Measurements from ENCODE around the gene CDC45. TPM values are rescaled to one million over a fixed set of nuclear protein-coding genes. Genes with fewer than 3 reads are reported as not detected.
A peak's percentile ranks its signal among the peaks of the same experiment; 100 is the strongest.

The CDC45 gene
- total and polyA plus RNA-seq, 2 of the 13 experiments (the other 11 are each of a cell fraction or from before 2014, with no cell fraction given), result 14.4 to 36.3 TPM

DNA sequence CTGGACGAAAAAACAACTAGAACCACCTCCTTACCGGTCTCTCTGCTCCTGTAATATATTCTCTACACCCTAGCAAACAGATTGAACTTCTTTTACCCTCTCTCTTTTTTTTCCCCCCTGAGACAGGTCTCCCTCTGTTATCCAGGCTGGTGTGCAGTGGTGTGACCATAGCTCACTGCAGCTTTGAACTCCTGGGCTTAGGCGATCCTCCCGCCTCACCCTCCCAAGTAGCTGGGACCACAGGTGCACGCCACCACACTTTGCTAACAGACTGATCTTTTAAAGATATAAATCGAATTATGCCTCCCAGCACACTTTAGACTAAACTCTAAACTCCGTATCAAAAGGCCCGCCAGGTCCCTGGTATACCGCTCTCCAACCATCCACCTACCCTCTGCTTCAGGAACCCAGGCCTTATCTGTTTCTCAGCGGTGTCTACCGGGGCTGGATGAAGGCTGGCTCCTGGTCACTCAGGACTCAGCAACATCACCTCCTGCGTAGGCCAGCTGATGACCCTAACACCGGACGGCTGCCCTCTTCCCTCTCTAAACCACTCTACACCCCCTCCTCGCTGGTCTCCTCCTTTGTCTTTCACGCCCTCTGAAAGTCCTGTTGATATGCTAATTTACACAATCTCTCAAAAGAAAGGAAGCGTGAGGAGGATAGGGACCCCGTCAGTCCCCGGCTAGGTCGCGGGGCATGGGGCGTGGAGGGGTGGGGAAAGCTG lies 33.0 kb upstream of the CDC45 start (continued):
- TF ChIP-seq, protein P1, sequence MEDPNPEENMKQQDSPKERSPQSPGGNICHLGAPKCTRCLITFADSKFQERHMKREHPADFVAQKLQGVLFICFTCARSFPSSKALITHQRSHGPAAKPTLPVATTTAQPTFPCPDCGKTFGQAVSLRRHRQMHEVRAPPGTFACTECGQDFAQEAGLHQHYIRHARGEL (CRISPR knock-in tag; IDR thresholded peaks at IDR 0.05), result no peak
- TF ChIP-seq ZNF670 (CRISPR knock-in tag; IDR thresholded peaks at IDR 0.05; ENCODE audit: borderline replicate concordance) (0 out of 2 replicates have a peak, but pooled peaks have one; percentile 33), IRX3 (CRISPR knock-in tag; IDR thresholded peaks at IDR 0.05; ENCODE audit: borderline replicate concordance, low read depth) (0 out of 2 replicates have a peak, but pooled peaks have one; percentile 9), TAF15 (IDR thresholded peaks at IDR 0.05; ENCODE audit: low read depth, low read length, poor library complexity, severe bottlenecking) (no peak), ZNF33A (CRISPR knock-in tag; IDR thresholded peaks at IDR 0.05; ENCODE audit: borderline replicate concordance) (0 out of 2 replicates have a peak, but pooled peaks have one; percentile 46), MTA1 (CRISPR knock-in tag; IDR thresholded peaks at IDR 0.05; ENCODE audit: borderline replicate concordance) (no peak), GLI4 (CRISPR knock-in tag; IDR thresholded peaks at IDR 0.05; ENCODE audit: borderline replicate concordance) (no peak), ZMYM4 (CRISPR knock-in tag; IDR thresholded peaks at IDR 0.05) (no peak), CCAR2 (optimal IDR thresholded peaks at IDR 0.05; ENCODE audit: low read depth, low read length) (no peak), ZNF530 (CRISPR knock-in tag; IDR thresholded peaks at IDR 0.05; ENCODE audit: low read depth) (no peak), TARDBP (CRISPR knock-in tag; IDR thresholded peaks at IDR 0.05) (0 out of 2 replicates have a peak, but pooled peaks have one; percentile 17), ZBTB7B (CRISPR knock-in tag; IDR thresholded peaks at IDR 0.05) (no peak; the same call in 1 of the 2 replicates), NFE2L1 (CRISPR knock-in tag; IDR thresholded peaks at IDR 0.05; ENCODE audit: borderline replicate concordance) (no peak), MBD4 (IDR thresholded peaks at IDR 0.05; ENCODE audit: borderline replicate concordance, low read length) (no peak), ZNF782 (CRISPR knock-in tag; IDR thresholded peaks at IDR 0.05; ENCODE audit: borderline replicate concordance) (no peak), TCF7 (IDR thresholded peaks at IDR 0.05; ENCODE audit: low read depth) (no peak)
- TF ChIP-seq, protein P2, sequence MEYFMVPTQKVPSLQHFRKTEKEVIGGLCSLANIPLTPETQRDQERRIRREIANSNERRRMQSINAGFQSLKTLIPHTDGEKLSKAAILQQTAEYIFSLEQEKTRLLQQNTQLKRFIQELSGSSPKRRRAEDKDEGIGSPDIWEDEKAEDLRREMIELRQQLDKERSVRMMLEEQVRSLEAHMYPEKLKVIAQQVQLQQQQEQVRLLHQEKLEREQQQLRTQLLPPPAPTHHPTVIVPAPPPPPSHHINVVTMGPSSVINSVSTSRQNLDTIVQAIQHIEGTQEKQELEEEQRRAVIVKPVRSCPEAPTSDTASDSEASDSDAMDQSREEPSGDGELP (IDR thresholded peaks at IDR 0.05; ENCODE audit: borderline replicate concordance, low read depth), result peak; percentile 52; the same call in 1 of the 2 replicates
- TF ChIP-seq, protein P3, sequence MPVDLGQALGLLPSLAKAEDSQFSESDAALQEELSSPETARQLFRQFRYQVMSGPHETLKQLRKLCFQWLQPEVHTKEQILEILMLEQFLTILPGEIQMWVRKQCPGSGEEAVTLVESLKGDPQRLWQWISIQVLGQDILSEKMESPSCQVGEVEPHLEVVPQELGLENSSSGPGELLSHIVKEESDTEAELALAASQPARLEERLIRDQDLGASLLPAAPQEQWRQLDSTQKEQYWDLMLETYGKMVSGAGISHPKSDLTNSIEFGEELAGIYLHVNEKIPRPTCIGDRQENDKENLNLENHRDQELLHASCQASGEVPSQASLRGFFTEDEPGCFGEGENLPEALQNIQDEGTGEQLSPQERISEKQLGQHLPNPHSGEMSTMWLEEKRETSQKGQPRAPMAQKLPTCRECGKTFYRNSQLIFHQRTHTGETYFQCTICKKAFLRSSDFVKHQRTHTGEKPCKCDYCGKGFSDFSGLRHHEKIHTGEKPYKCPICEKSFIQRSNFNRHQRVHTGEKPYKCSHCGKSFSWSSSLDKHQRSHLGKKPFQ (CRISPR knock-in tag; IDR thresholded peaks at IDR 0.05; ENCODE audit: insufficient replicate concordance), result peak; percentile 16
- TF ChIP-seq, protein P4, sequence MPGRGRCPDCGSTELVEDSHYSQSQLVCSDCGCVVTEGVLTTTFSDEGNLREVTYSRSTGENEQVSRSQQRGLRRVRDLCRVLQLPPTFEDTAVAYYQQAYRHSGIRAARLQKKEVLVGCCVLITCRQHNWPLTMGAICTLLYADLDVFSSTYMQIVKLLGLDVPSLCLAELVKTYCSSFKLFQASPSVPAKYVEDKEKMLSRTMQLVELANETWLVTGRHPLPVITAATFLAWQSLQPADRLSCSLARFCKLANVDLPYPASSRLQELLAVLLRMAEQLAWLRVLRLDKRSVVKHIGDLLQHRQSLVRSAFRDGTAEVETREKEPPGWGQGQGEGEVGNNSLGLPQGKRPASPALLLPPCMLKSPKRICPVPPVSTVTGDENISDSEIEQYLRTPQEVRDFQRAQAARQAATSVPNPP (CRISPR knock-in tag; IDR thresholded peaks at IDR 0.05), result no peak
- TF ChIP-seq, protein P5, sequence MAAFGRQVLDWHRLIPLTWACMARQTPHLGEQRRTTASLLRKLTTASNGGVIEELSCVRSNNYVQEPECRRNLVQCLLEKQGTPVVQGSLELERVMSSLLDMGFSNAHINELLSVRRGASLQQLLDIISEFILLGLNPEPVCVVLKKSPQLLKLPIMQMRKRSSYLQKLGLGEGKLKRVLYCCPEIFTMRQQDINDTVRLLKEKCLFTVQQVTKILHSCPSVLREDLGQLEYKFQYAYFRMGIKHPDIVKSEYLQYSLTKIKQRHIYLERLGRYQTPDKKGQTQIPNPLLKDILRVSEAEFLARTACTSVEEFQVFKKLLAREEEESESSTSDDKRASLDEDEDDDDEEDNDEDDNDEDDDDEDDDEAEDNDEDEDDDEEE (CRISPR knock-in tag; IDR thresholded peaks at IDR 0.05), result no peak

Data from HepG2 (cell line).